Measurements from ENCODE around the gene PRKD2.

The PRKD2 gene

GRCh38 chr19:46635920-46636761 lies 80.8 kb downstream of the PRKD2 start, which contains the start of gene GNG8:
TSS of gene GNG8 (minus strand) at chr19:46636202. CDS start at chr19:46634682, 1,520 bp downstream.
- H3K4me3 ChIP-seq (ENCODE audit: low read depth, low read length): no peak within 1 kb of the TSS
- no peak for TF ChIP-seq CTCF (IDR thresholded peaks at IDR 0.05; ENCODE audit: low read depth, low read length)

- no peak for TF ChIP-seq CTCF (IDR thresholded peaks at IDR 0.05; ENCODE audit: low read depth, low read length)
- no peak overlapping the region for H3K4me3 ChIP-seq (ENCODE audit: low read depth, low read length)
These were observed 82.2 kb downstream of the PRKD2 start for GRCh38 chr19:46634656-46635218.

- H3K4me3 ChIP-seq (ENCODE audit: low read depth, low read length): no peak overlapping the region
- TF ChIP-seq CTCF (IDR thresholded peaks at IDR 0.05; ENCODE audit: low read depth, low read length): no peak
These were observed 82.8 kb downstream of the PRKD2 start for GRCh38 chr19:46634045-46634655.

- no peak overlapping the region for H3K4me3 ChIP-seq (ENCODE audit: low read depth, low read length)
- no peak for TF ChIP-seq CTCF (IDR thresholded peaks at IDR 0.05; ENCODE audit: low read depth, low read length)
These were observed 83.8 kb downstream of the PRKD2 start for GRCh38 chr19:46633130-46633529.

GRCh38 chr19:46631481-46631880 lies 85.4 kb downstream of the PRKD2 start:
- no peak overlapping the region for H3K4me3 ChIP-seq (ENCODE audit: low read depth, low read length)

GRCh38 chr19:46630586-46631205 lies 86.2 kb downstream of the PRKD2 start:
- TF ChIP-seq CTCF (IDR thresholded peaks at IDR 0.05; ENCODE audit: low read depth, low read length): no peak

More at GRCh38 chr19:46631481-46631880, 85.4 kb downstream of the PRKD2 start:
- no peak for TF ChIP-seq CTCF (IDR thresholded peaks at IDR 0.05; ENCODE audit: low read depth, low read length)

More at GRCh38 chr19:46630586-46631205, 86.2 kb downstream of the PRKD2 start:
- no peak overlapping the region for H3K4me3 ChIP-seq (ENCODE audit: low read depth, low read length)

Data from WI38 (cell line).